GM19463 (cell line): ENCODE data around the gene ZNF708.
"Not testable (repeated sequence)": the region's sequence is repeated elsewhere in the genome, so short reads cannot be mapped to it uniquely, and the experiment has no call there.

Source experiments
- ATAC-seq: cut with Tn5 transposase; IDR thresholded peaks from one replicate; pipeline ENCODE4 v1.9.1; 2021; ENCODE audit warnings: mild to moderate bottlenecking, moderate library complexity; ENCODE audit not compliant: unreplicated experiment

The ZNF708 gene

GRCh38 chr19:21260164-21260847, 68.9 kb downstream of the ZNF708 start:
- no peak for ATAC-seq

- ATAC-seq: not testable (repeated sequence)
Observed at GRCh38 chr19:21259421-21260124, 69.6 kb downstream of the ZNF708 start.

- ATAC-seq: no peak
Observed at GRCh38 chr19:21256722-21257121, 72.5 kb downstream of the ZNF708 start.
